GM12891 (cell line): ENCODE measurements around the gene OR7A10.

Experiments
- PAX5 ChIP-seq: IDR thresholded peaks from 2 replicates; pipeline ENCODE4 v1.6.1; 2011; ENCODE audit warnings: low read length, moderate library complexity, mild to moderate bottlenecking; ENCODE audit not compliant: insufficient read depth, severe bottlenecking
- POLR2A ChIP-seq: IDR thresholded peaks from 2 replicates; pipeline ENCODE4 v1.6.1; 2011; ENCODE audit warnings: low read depth, low read length, control low read depth
- POLR2AphosphoS5 ChIP-seq: IDR thresholded peaks from 2 replicates; pipeline ENCODE4 v1.6.1; 2011; ENCODE audit warnings: low read depth, low read length, control low read depth
- POU2F2 ChIP-seq: IDR thresholded peaks from 2 replicates; pipeline ENCODE4 v1.6.1; 2011; ENCODE audit warnings: low read depth, mild to moderate bottlenecking, control low read depth, low read length, moderate library complexity
- SPI1 ChIP-seq: IDR thresholded peaks from 2 replicates; pipeline ENCODE4 v1.6.1; 2011; ENCODE audit warnings: low read depth, low read length, control low read depth
- TAF1 ChIP-seq: IDR thresholded peaks from 2 replicates; pipeline ENCODE4 v1.6.1; 2011; ENCODE audit warnings: low read depth, low read length, control low read depth

GRCh38 chr19:14835011-14835410 lies 13.7 kb downstream of the OR7A10 start, which contains the start of the genes OR7A5 and OR7C1:
- TF ChIP-seq POU2F2: no peak
- TF ChIP-seq SPI1: no peak
- no peak for TF ChIP-seq POLR2A
- TF ChIP-seq TAF1: no peak
- no peak for TF ChIP-seq PAX5
- no peak for TF ChIP-seq POLR2AphosphoS5
